Bronchial smooth muscle cell (primary cell): Measurements from ENCODE around the gene ADAMTS20. TPM values are rescaled to one million over a fixed set of nuclear protein-coding genes. Genes with fewer than 3 reads are reported as not detected.

Experiments used
- total RNA-seq: library from RNA; depleted of rRNA; stranded (reverse); fragments of >200 nt; gene quantifications from 2 replicates; pipeline ENCODE4 v1.2.1, GENCODE V29; 2014

Gene ADAMTS20
- not detected in 2 replicates for total RNA-seq

DNA sequence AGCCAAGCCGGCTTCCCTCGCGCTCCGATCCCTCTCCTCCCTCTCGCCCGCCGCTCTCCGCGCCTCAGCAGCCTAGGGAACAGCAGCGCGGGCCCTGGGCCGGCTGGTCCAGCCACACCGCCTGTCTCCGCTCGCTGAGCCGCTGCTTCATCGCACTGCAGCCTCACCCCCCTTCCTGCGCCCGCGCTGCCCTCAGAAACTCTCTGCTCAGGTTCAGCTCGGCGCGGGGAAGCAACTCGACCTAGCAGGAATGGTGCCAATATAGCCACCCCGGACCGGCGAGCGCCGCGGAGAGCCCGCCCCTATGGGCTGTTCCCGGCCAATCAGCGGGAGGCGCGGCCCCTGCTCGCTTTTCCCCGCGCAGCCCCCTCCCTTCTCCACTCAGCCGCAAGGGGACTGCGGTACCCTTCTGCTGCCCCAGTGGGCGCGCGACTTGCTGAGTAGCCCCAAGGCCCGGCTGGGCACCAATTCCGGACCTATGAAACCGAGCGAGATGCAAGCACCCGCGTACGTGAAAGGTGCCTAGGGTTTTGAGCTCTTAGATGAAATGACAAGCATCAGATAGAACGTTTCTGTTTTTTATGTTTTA lies at the start of gene ADAMTS20:
TSS of gene ADAMTS20 (minus strand) at position 233 of the 589 bp plus-strand sequence. CDS start 282 bp downstream, outside the sequence.

Other genes with a start within 250 kb of the ADAMTS20 start
- 16.1 and 18.0 TPM in 2 replicates for gene PUS7L, start 206.6 kb upstream of the ADAMTS20 start, total RNA-seq
- 17.4 and 19.1 TPM in 2 replicates for gene IRAK4, start 206.7 kb upstream of the ADAMTS20 start, total RNA-seq